DOHH2 (cell line): ENCODE measurements around the gene PODXL.

ENCODE experiments used
- H3F3A ChIP-seq: fragments of 200-600 bp; sonication (generic), shearing (Covaris generic); 2 replicates; pipeline ENCODE4 v1.6.0; 2016; ENCODE audit warnings: antibody characterized with exemption, mild to moderate bottlenecking; ENCODE audit not compliant: control insufficient read depth, insufficient read depth
- H3K27ac ChIP-seq: fragments of 200-600 bp; sonication (generic); 2 replicates; pipeline ENCODE4 v1.5.1; 2014; ENCODE audit warnings: low read depth, mild to moderate bottlenecking, low read length, moderate library complexity
- H3K27me3 ChIP-seq: fragments of 200-600 bp; sonication (generic); 2 replicates; pipeline ENCODE4 v1.6.1; 2014; ENCODE audit warnings: mild to moderate bottlenecking, low read length, mixed read lengths; ENCODE audit not compliant: control insufficient read depth
- H3K36me3 ChIP-seq: fragments of 200-600 bp; sonication (generic); 2 replicates; pipeline ENCODE4 v1.6.1; 2014; ENCODE audit warnings: mild to moderate bottlenecking, low read length, moderate library complexity, mixed read lengths; ENCODE audit not compliant: control insufficient read depth
- H3K4me1 ChIP-seq: fragments of 200-600 bp; sonication (generic); 2 replicates; pipeline ENCODE4 v1.6.1; 2014; ENCODE audit warnings: mild to moderate bottlenecking, low read length, mixed read lengths; ENCODE audit not compliant: control insufficient read depth
- H3K4me2 ChIP-seq: fragments of 200-600 bp; sonication (generic); 2 replicates; pipeline ENCODE4 v1.6.0; 2014; ENCODE audit warnings: mild to moderate bottlenecking, low read length, moderate library complexity
- H3K4me3 ChIP-seq: fragments of 200-600 bp; sonication (generic); 2 replicates; pipeline ENCODE4 v1.5.1; 2014; ENCODE audit warnings: mild to moderate bottlenecking, low read length, mixed read lengths
- H3K79me2 ChIP-seq: fragments of 200-600 bp; sonication (generic); 2 replicates; pipeline ENCODE4 v1.6.1; 2014; ENCODE audit warnings: mild to moderate bottlenecking, low read length, mixed read lengths; ENCODE audit not compliant: control insufficient read depth
- H3K9me2 ChIP-seq: fragments of 200-600 bp; sonication (generic); replicated peaks from 2 replicates; pipeline ENCODE4 v1.6.1; 2014; ENCODE audit warnings: mild to moderate bottlenecking, low read length, mixed read lengths; ENCODE audit not compliant: control insufficient read depth
- H3K9me3 ChIP-seq: fragments of 200-600 bp; sonication (generic); 2 replicates; pipeline ENCODE4 v1.6.1; 2014; ENCODE audit warnings: antibody characterized with exemption, low read length, mixed read lengths; ENCODE audit not compliant: control insufficient read depth, insufficient read depth
- H4K20me1 ChIP-seq: fragments of 200-600 bp; sonication (generic); 2 replicates; pipeline ENCODE4 v1.6.0; 2014; ENCODE audit warnings: low read depth, mild to moderate bottlenecking, antibody characterized with exemption, low read length, moderate library complexity; ENCODE audit not compliant: control insufficient read depth, insufficient read depth
- CTCF ChIP-seq: fragments of 200-600 bp; sonication (generic); IDR thresholded peaks from one replicate; pipeline ENCODE4 v1.5.1; 2014; ENCODE audit warnings: antibody characterized with exemption, mild to moderate bottlenecking, low read depth, low read length; ENCODE audit not compliant: poor library complexity, severe bottlenecking
- EZH2phosphoT487 ChIP-seq: fragments of 200-600 bp; sonication (generic); IDR thresholded peaks from 2 replicates; pipeline ENCODE4 v1.6.1; 2017; ENCODE audit warnings: borderline replicate concordance, mild to moderate bottlenecking, antibody characterized with exemption, low read length, moderate library complexity, mixed read lengths

PODXL gene

DNA sequence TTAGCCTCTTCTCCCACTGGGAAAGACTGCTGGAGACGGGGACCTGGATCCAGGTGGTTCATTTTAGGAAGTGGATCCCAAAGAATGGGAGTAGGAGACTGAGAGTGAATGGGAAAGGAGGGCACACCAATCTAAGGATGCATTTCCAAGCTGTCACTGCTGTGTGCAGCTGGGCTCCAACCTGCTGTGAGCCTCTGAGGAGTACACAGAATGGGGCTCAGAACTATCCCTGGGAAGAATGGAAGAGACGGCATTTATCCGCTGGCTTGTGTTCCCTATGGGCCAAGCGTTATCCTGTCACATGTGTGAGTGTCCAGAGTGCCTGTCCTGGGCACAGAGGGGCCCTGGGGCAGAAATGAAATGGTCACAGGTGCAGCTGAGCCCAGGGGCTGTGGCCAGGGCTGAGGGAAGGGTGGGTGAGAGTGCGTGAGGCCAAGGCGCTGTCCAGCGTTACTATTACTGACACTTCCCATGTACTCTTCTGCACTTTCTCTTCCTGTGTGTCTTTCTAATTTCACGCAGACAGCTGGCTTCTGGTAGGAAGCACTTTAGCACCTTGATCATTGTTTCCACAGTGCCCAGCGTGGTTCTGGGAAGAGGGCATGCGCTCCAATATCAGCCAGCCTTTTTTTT, 35.4 kb upstream of the PODXL start:
- no peaks in the 10 kb centered on the region for H3K27me3 ChIP-seq
- no peak overlapping the region for H3K27ac ChIP-seq
- no peaks in the 10 kb centered on the region for H3K79me2 ChIP-seq
- TF ChIP-seq EZH2phosphoT487 (no peak), CTCF (no peak)
- no peaks in the 10 kb centered on the region for H3K9me3 ChIP-seq
- no peak overlapping the region for H3K4me2 ChIP-seq
- no peaks in the 10 kb centered on the region for H4K20me1 ChIP-seq
- H3F3A ChIP-seq = no peaks in the 10 kb centered on the region
- no peak overlapping the region for H3K4me3 ChIP-seq
- no peaks in the 10 kb centered on the region for H3K4me1 ChIP-seq
- no peaks in the 10 kb centered on the region for H3K36me3 ChIP-seq
- no peaks in the 10 kb centered on the region for H3K9me2 ChIP-seq

GRCh38 chr7:131587315-131587923, 31.0 kb upstream of the PODXL start:
- Histone ChIP-seq H3K9me3 (no peaks in the 10 kb centered on the region), H3K4me2 (no peak overlapping the region), H3K4me3 (no peak overlapping the region), H3K27me3 (no peaks in the 10 kb centered on the region), H3K79me2 (no peaks in the 10 kb centered on the region), H4K20me1 (no peaks in the 10 kb centered on the region), H3K27ac (no peak overlapping the region), H3K36me3 (no peaks in the 10 kb centered on the region), H3K9me2 (no peaks in the 10 kb centered on the region), H3K4me1 (no peaks in the 10 kb centered on the region), H3F3A (no peaks in the 10 kb centered on the region)
- TF ChIP-seq EZH2phosphoT487 (no peak), CTCF (no peak)

DNA sequence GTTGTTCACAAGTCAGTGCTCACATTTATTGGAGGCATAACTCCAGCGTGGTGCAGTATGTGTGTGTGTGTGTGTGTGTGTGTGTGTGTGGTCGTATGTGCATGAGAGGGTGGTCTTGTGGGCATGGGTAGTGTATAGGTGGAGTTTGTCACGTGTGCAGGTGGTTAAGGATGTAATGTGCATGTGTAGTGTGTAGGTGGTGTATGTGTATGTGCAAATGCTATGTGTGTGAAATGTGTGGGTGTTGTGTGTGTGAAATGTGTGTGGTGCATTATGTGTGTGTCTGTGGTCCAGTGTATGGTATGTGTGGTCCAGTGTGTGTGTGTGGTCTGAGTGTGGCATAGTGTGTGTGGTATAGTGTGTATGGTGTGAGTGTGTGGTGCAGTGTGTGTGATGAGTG, 30.3 kb upstream of the PODXL start:
- Histone ChIP-seq H4K20me1 (no peaks in the 10 kb centered on the region), H3K4me2 (no peak overlapping the region), H3K9me3 (no peaks in the 10 kb centered on the region), H3K9me2 (no peaks in the 10 kb centered on the region), H3K4me3 (no peak overlapping the region), H3F3A (no peaks in the 10 kb centered on the region), H3K4me1 (no peaks in the 10 kb centered on the region), H3K27ac (no peak overlapping the region), H3K79me2 (no peaks in the 10 kb centered on the region), H3K36me3 (no peaks in the 10 kb centered on the region), H3K27me3 (no peaks in the 10 kb centered on the region)
- no peak for TF ChIP-seq EZH2phosphoT487
- no peak for TF ChIP-seq CTCF
